CD4-positive, alpha-beta T cell (primary cell): ENCODE results near the gene DFFA. TPM values are rescaled to one million over a fixed set of nuclear protein-coding genes. Genes with fewer than 3 reads are reported as not detected.

Source experiments
- ATAC-seq: fragments of 200-7000 bp; cut with Tn5 transposase; one replicate; pipeline ENCODE4 v1.10.0; 2022; ENCODE audit warnings: mild to moderate bottlenecking; ENCODE audit not compliant: poor library complexity
- CTCF ChIA-PET: fragments of 350-600 bp; sonication (Branson Sonifier 250); formaldehyde crosslinking; loops from one replicate; lab custom pipeline; 2021; ENCODE audit warnings: antibody characterized with exemption, inconsistent platforms; lab: Charles Lee
- POLR2A ChIA-PET: fragments of 350-600 bp; sonication (Branson Sonifier 250); formaldehyde crosslinking; loops from one replicate; lab custom pipeline; 2021; ENCODE audit warnings: antibody characterized with exemption, inconsistent platforms; lab: Charles Lee
- DNase-seq, 14 experiments: peaks; one replicate each; pipeline ENCODE4 v3.0.0-alpha.2; 2013 to 2020; ENCODE audit warnings: mixed read lengths in 2 of 14
- H3K27ac ChIP-seq, 2 donors: one replicate each; pipeline versions ENCODE4 v1.5.1 to v1.7.0; 2013; ENCODE audit warnings: low read length in 2 of 2, low read depth in 1 of 2, mild to moderate bottlenecking in 1 of 2
- H3K27me3 ChIP-seq, 2 experiments: 1 replicate in 1 of 2; 2 replicates in 1 of 2; pipeline versions ENCODE4 v1.6.1 to v1.7.0; 2013; ENCODE audit warnings: low read length in 2 of 2, control low read depth in 1 of 2, mild to moderate bottlenecking in 1 of 2, moderate library complexity in 1 of 2; ENCODE audit not compliant: insufficient read depth in 2 of 2, control insufficient read depth in 1 of 2
- H3K36me3 ChIP-seq: one replicate; pipeline ENCODE4 v1.6.1; 2013; ENCODE audit warnings: low read length, control low read depth; ENCODE audit not compliant: insufficient read depth
- H3K4me1 ChIP-seq: one replicate; pipeline ENCODE4 v1.6.1; 2013; ENCODE audit warnings: low read length, control low read depth; ENCODE audit not compliant: insufficient read depth
- H3K4me3 ChIP-seq: one replicate; pipeline ENCODE4 v1.5.1; 2013; ENCODE audit warnings: mild to moderate bottlenecking, low read length, moderate library complexity
- H3K9me3 ChIP-seq, 2 experiments: 1 replicate in 1 of 2; 2 replicates in 1 of 2; pipeline versions ENCODE4 v1.6.1 to v1.7.0; 2013; ENCODE audit warnings: low read length in 2 of 2, mild to moderate bottlenecking in 2 of 2, control low read depth in 1 of 2, moderate library complexity in 1 of 2; ENCODE audit not compliant: control insufficient read depth in 1 of 2, insufficient read depth in 1 of 2
- H3K27ac Mint-ChIP-seq: one replicate; pipeline ENCODE4 v1.8.0; 2020; ENCODE audit warnings: mixed read lengths
- H3K27me3 Mint-ChIP-seq: one replicate; pipeline ENCODE4 v1.8.0; 2021; ENCODE audit warnings: mixed read lengths
- H3K36me3 Mint-ChIP-seq: one replicate; pipeline ENCODE4 v1.8.0; 2021; ENCODE audit warnings: low read depth, mixed read lengths
- H3K4me1 Mint-ChIP-seq: one replicate; pipeline ENCODE4 v1.8.0; 2021; ENCODE audit warnings: low read depth, mixed read lengths
- H3K4me3 Mint-ChIP-seq: one replicate; pipeline ENCODE4 v1.8.0; 2020; ENCODE audit warnings: mild to moderate bottlenecking, mixed read lengths
- H3K9me3 Mint-ChIP-seq: one replicate; pipeline ENCODE4 v1.8.0; 2020; ENCODE audit warnings: mixed read lengths
- intact Hi-C, 2 experiments: fragments of 100-400 bp; cut with DNase I in 1 of 2; cut with micrococcal nuclease in 1 of 2; formaldehyde crosslinking; loops; one replicate each; pipeline versions ENCODE4 v1.15.1 to v1.9.0; 2023 to 2025; cut with DNase I, micrococcal nuclease
- total RNA-seq, 174 experiments: library from RNA in 2 of 174; stranded (reverse) in 2 of 174; gene quantifications; one replicate each; pipeline ENCODE4 v1.2.3 and lab custom pipeline; 2021 to 2026
- TF ChIP-seq, protein P1 (sequence below): fragments of 200-600 bp; IDR thresholded peaks from one replicate; pipeline ENCODE4 v1.8.0; 2022; ENCODE audit warnings: antibody characterized with exemption, mild to moderate bottlenecking

The DFFA gene
- total RNA-seq, 2 experiments from 2014 or later = 7.4 to 9.1 TPM

DNA sequence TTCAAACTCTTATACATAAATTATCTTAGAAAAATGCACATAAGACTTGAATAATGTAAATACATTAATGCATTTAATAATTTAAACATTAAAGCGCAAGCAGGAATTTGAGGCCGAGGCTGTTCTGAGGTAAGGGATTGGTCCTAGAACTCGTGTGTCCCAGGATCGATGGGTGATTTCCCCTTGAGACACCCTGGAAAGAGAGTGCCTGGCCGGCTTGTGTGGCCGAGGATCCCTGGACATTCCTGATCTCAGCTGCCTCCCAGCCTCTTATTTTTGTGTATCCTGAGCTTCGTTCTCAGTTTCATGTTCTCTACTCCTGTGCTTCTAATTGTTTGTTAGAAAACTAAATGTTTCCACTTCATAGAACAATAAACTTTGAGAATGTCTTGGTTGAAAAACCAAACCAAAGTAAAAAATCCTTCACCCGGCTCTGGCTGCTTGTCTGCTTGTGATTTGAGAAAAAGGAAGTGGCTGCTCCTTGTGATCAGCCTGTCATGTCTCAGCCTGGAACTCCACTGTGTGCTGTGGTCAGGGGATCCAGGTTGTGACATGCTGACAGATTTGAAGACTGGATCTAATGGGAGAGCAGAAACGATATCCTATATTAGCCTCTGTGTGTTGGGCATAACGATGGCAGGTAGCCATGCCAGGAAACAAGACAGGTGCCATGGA is 43.1 kb upstream of the DFFA start:
- Mint-ChIP-seq H3K27me3 (no peaks in the 10 kb centered on the region), H3K4me3 (peak overlapping the region; percentile 46), H3K36me3 (peaks cover 16% of the 10 kb centered on the region), H3K27ac (peak overlapping the region; percentile 78), H3K9me3 (no peaks in the 10 kb centered on the region), H3K4me1 (peaks cover 76% of the 10 kb centered on the region)
- TF ChIP-seq, protein P1, sequence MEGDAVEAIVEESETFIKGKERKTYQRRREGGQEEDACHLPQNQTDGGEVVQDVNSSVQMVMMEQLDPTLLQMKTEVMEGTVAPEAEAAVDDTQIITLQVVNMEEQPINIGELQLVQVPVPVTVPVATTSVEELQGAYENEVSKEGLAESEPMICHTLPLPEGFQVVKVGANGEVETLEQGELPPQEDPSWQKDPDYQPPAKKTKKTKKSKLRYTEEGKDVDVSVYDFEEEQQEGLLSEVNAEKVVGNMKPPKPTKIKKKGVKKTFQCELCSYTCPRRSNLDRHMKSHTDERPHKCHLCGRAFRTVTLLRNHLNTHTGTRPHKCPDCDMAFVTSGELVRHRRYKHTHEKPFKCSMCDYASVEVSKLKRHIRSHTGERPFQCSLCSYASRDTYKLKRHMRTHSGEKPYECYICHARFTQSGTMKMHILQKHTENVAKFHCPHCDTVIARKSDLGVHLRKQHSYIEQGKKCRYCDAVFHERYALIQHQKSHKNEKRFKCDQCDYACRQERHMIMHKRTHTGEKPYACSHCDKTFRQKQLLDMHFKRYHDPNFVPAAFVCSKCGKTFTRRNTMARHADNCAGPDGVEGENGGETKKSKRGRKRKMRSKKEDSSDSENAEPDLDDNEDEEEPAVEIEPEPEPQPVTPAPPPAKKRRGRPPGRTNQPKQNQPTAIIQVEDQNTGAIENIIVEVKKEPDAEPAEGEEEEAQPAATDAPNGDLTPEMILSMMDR = no peak
- intact Hi-C loops = loop anchor here in 1 of 2 experiments (10.0 kb wide), 1 partner anchor 119 kb away; no protein-coding TSS in a partner anchor
- peaks cover 1% of the 10 kb centered on the region for H3K36me3 ChIP-seq
- no peak overlapping the region for H3K27ac ChIP-seq
- ATAC-seq (no peak), DNase-seq (peak in 4 of 14 experiments; percentile 37 to 51 (median 38))
- H3K27me3 ChIP-seq = no peaks in the 10 kb centered on the region
- peaks cover 68% of the 10 kb centered on the region for H3K4me1 ChIP-seq
- ChIA-PET POLR2A (no interaction called here), CTCF (interaction anchor here (0.5 kb wide), 1 partner anchor 24 kb away, joined by 3 read pairs; no protein-coding TSS in a partner anchor)
- no peak overlapping the region for H3K4me3 ChIP-seq
- H3K9me3 ChIP-seq = no peaks in the 10 kb centered on the region

DNA sequence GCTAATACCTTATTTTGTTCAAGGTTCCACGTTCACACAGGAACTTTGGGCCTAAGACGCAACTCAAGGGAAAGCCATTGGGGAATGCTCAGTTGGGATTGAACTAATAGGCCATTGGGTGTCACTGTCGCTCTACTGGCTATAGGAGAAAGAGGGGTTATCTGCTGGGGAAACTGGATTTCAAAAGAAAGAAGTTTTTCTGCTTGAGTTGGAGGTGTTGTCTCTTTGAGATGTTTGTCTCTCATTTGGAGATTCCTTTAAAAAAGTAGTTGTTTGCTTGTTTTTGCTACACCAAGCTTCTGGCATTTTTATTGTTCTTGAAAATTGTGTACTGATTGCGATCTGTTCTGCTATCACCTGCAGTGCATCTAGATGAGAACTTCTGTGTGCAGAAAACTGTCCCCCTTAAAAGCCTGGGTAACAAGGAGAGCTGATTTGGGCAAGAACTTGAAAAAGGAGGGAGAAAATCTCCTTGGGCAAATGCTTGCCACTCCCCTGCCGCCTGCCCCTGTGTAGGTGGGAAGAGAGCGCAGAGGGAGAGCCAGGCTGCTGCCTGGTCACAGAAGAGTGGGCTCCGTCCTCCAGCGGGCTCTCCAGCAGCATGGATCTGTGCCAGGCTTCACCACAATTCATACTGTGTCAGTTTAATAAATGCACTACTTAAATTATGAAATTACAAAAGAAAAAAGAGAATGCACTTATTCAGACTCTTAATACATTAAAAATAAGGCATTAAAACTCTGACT is 42.3 kb upstream of the DFFA start:
- CTCF ChIA-PET = interaction anchor here (0.5 to 2.9 kb wide), 3 partner anchors 9 to 23 kb away, joined by 3 to 16 read pairs (median 4); no protein-coding TSS in a partner anchor
- TF ChIP-seq, protein P1 = no peak
- H3K36me3 ChIP-seq = no peaks in the 10 kb centered on the region
- no peaks in the 10 kb centered on the region for H3K9me3 ChIP-seq
- H3K4me3 Mint-ChIP-seq = peak overlapping the region; percentile 50
- H3K27ac Mint-ChIP-seq = peak overlapping the region; percentile 83
- peaks cover 75% of the 10 kb centered on the region for H3K4me1 ChIP-seq
- POLR2A ChIA-PET = no interaction called here
- ATAC-seq = no peak
- H3K27me3 ChIP-seq = no peaks in the 10 kb centered on the region
- no peaks in the 10 kb centered on the region for H3K27me3 Mint-ChIP-seq
- no peak overlapping the region for H3K4me3 ChIP-seq
- H3K9me3 Mint-ChIP-seq = no peaks in the 10 kb centered on the region
- H3K4me1 Mint-ChIP-seq = peaks cover 84% of the 10 kb centered on the region
- peak overlapping the region in 1 of 2 donors; percentile 35 for H3K27ac ChIP-seq
- intact Hi-C loops = loop anchor here (5.0 to 10.0 kb wide), 3 partner anchors 120 to 353 kb away; no protein-coding TSS in a partner anchor
- peaks cover 12% of the 10 kb centered on the region for H3K36me3 Mint-ChIP-seq
- peak in 4 of 14 experiments; percentile 41 to 55 (median 50) for DNase-seq

DNA sequence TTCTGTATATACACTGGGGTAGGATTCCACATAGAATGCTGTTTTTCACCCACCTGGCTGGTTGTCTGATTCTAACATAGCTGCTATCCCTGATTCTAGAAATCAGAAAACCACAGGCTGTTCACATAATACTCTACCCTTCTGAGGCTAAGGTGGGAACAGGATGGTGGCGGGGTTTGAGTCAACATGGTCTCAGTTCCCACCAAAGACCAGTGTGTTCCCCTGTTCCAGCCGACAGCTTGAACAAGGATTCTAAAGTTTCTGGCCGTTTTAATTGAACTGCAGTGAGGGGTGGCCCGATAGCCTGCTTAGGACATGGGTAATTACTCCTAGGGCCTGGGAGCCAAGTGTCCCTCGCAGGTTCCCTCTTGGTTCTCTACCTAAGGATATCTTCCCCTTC is 40.9 kb upstream of the DFFA start:
- intact Hi-C loops = loop anchor here (5.0 to 10.0 kb wide), 3 partner anchors 122 to 354 kb away; no protein-coding TSS in a partner anchor
- Histone ChIP-seq H3K27ac (peak overlapping the region; percentile 55 to 80), H3K4me3 (no peak overlapping the region), H3K27me3 (no peaks in the 10 kb centered on the region), H3K4me1 (peaks cover 87% of the 10 kb centered on the region), H3K36me3 (no peaks in the 10 kb centered on the region), H3K9me3 (no peaks in the 10 kb centered on the region)
- peaks cover 83% of the 10 kb centered on the region for H3K4me1 Mint-ChIP-seq
- TF ChIP-seq, protein P1 = no peak
- ATAC-seq (no peak), DNase-seq (no peak)
- ChIA-PET CTCF (interaction anchor here (2.9 kb wide), 1 partner anchor 18 kb away, joined by 16 read pairs; no protein-coding TSS in a partner anchor), POLR2A (no interaction called here)
- no peaks in the 10 kb centered on the region for H3K9me3 Mint-ChIP-seq
- no peak overlapping the region for H3K4me3 Mint-ChIP-seq
- no peaks in the 10 kb centered on the region for H3K27me3 Mint-ChIP-seq
- H3K27ac Mint-ChIP-seq = peak overlapping the region; percentile 83
- H3K36me3 Mint-ChIP-seq = peaks cover 4% of the 10 kb centered on the region
